Neural cell (in vitro differentiated cells): ENCODE data around the gene FAM32A. TPM values are rescaled to one million over a fixed set of nuclear protein-coding genes. Genes with fewer than 3 reads are reported as not detected.

ENCODE experiments used
- H2AFZ ChIP-seq: fragments of 200-600, 300-800 bp; sonication (generic), shearing (Covaris generic); 2 replicates; pipeline ENCODE4 v1.6.0; 2014; ENCODE audit warnings: low read depth, mild to moderate bottlenecking, antibody characterized with exemption, low read length, moderate library complexity
- H3F3A ChIP-seq: fragments of 200-600 bp; shearing (Covaris generic); 2 replicates; pipeline ENCODE4 v1.6.1; 2016; ENCODE audit warnings: mild to moderate bottlenecking, moderate library complexity, mixed read lengths, antibody characterized with exemption, low read length; ENCODE audit not compliant: insufficient read depth, poor library complexity, severe bottlenecking
- H3K27ac ChIP-seq: fragments of 200-600, 300-800 bp; sonication (generic), shearing (Covaris generic); 2 replicates; pipeline ENCODE4 v1.5.1; 2014; ENCODE audit warnings: mild to moderate bottlenecking, low read length, moderate library complexity
- H3K27me3 ChIP-seq: fragments of 300-800, 200-600 bp; sonication (generic), shearing (Covaris generic); 2 replicates; pipeline ENCODE4 v1.6.0; 2014; ENCODE audit warnings: mild to moderate bottlenecking, low read depth, low read length, moderate library complexity; ENCODE audit not compliant: insufficient read depth
- H3K36me3 ChIP-seq: fragments of 300-800, 200-600 bp; sonication (generic), shearing (Covaris generic); 2 replicates; pipeline ENCODE4 v1.5.1; 2014; ENCODE audit warnings: mild to moderate bottlenecking, antibody characterized with exemption, low read length, moderate library complexity; ENCODE audit not compliant: insufficient read depth
- H3K4me2 ChIP-seq: fragments of 300-800, 200-600 bp; sonication (generic), shearing (Covaris generic); 2 replicates; pipeline ENCODE4 v1.6.0; 2014; ENCODE audit warnings: mild to moderate bottlenecking, low read length
- H3K4me3 ChIP-seq: fragments of 300-800, 200-600 bp; sonication (generic), shearing (Covaris generic); 2 replicates; pipeline ENCODE4 v1.5.1; 2014; ENCODE audit warnings: mild to moderate bottlenecking, low read length, moderate library complexity
- H3K79me2 ChIP-seq: fragments of 200-600 bp; shearing (Covaris generic); replicated peaks from 2 replicates; pipeline ENCODE4 v1.6.0; 2014; ENCODE audit warnings: mild to moderate bottlenecking, low read length, moderate library complexity; ENCODE audit not compliant: insufficient read depth
- H3K9ac ChIP-seq: fragments of 300-800, 200-600 bp; sonication (generic), shearing (Covaris generic); 2 replicates; pipeline ENCODE4 v1.6.1; 2016; ENCODE audit warnings: mild to moderate bottlenecking, low read length, mixed read lengths
- H3K9me2 ChIP-seq: fragments of 200-600 bp; shearing (Covaris generic); 2 replicates; pipeline ENCODE4 v1.6.1; 2016; ENCODE audit warnings: mild to moderate bottlenecking, low read length, mixed read lengths; ENCODE audit not compliant: insufficient read depth
- H3K9me3 ChIP-seq: fragments of 200-600, 300-800 bp; sonication (generic), shearing (Covaris generic); 2 replicates; pipeline ENCODE4 v1.6.1; 2016; ENCODE audit warnings: mild to moderate bottlenecking, mixed run types, low read length, moderate library complexity, mixed read lengths
- H4K20me1 ChIP-seq: fragments of 200-600 bp; shearing (Covaris generic); 2 replicates; pipeline ENCODE4 v1.6.1; 2016; ENCODE audit warnings: mild to moderate bottlenecking, mixed run types; ENCODE audit not compliant: insufficient read depth
- EP300 ChIP-seq: fragments of 450-650 bp; conservative IDR thresholded peaks from 2 replicates; pipeline ENCODE4 v1.6.1; 2014; ENCODE audit warnings: antibody characterized with exemption, mild to moderate bottlenecking, moderate library complexity; ENCODE audit not compliant: poor library complexity, severe bottlenecking
- EZH2 ChIP-seq: fragments of 200-600, 300-800 bp; shearing (Covaris generic), sonication (generic); IDR thresholded peaks from 2 replicates; pipeline ENCODE4 v1.6.1; 2014; ENCODE audit warnings: antibody characterized with exemption, low read length, borderline replicate concordance, mild to moderate bottlenecking; ENCODE audit not compliant: insufficient read depth, poor library complexity, severe bottlenecking
- MXI1 ChIP-seq: fragments of 450-650 bp; conservative IDR thresholded peaks from 2 replicates; pipeline ENCODE4 v1.6.1; 2014; ENCODE audit warnings: antibody characterized with exemption, mild to moderate bottlenecking; ENCODE audit not compliant: poor library complexity, severe bottlenecking
- POLR2AphosphoS5 ChIP-seq: IDR thresholded peaks from 2 replicates; pipeline ENCODE4 v1.6.1; 2012
- RAD21 ChIP-seq: fragments of 450-650 bp; conservative IDR thresholded peaks from 2 replicates; pipeline ENCODE4 v1.6.1; 2014; ENCODE audit warnings: antibody characterized with exemption, mild to moderate bottlenecking, moderate library complexity
- REST ChIP-seq: IDR thresholded peaks from 2 replicates; pipeline ENCODE4 v1.6.1; 2012; ENCODE audit warnings: borderline replicate concordance
- SMC3 ChIP-seq: fragments of 450-650 bp; conservative IDR thresholded peaks from 2 replicates; pipeline ENCODE4 v1.6.1; 2014; ENCODE audit warnings: antibody characterized with exemption, mild to moderate bottlenecking, moderate library complexity; ENCODE audit not compliant: poor library complexity
- TAF1 ChIP-seq: IDR thresholded peaks from 2 replicates; pipeline ENCODE4 v1.6.1; 2012; ENCODE audit warnings: low read depth
- polyA plus RNA-seq: library from polyadenylated mRNA; depleted of rRNA; stranded (reverse); fragments of >200 nt; gene quantifications from 2 replicates; pipeline ENCODE4 v1.2.3, GENCODE V29; 2014
- TF ChIP-seq, protein P1 (sequence below): fragments of 450-650 bp; IDR thresholded peaks from 2 replicates; pipeline ENCODE4 v1.5.1; 2014; ENCODE audit warnings: antibody characterized with exemption, mild to moderate bottlenecking, moderate library complexity; ENCODE audit not compliant: poor library complexity, severe bottlenecking

The FAM32A gene
- polyA plus RNA-seq, 1 donor from 2014 or later, result 545 TPM

DNA sequence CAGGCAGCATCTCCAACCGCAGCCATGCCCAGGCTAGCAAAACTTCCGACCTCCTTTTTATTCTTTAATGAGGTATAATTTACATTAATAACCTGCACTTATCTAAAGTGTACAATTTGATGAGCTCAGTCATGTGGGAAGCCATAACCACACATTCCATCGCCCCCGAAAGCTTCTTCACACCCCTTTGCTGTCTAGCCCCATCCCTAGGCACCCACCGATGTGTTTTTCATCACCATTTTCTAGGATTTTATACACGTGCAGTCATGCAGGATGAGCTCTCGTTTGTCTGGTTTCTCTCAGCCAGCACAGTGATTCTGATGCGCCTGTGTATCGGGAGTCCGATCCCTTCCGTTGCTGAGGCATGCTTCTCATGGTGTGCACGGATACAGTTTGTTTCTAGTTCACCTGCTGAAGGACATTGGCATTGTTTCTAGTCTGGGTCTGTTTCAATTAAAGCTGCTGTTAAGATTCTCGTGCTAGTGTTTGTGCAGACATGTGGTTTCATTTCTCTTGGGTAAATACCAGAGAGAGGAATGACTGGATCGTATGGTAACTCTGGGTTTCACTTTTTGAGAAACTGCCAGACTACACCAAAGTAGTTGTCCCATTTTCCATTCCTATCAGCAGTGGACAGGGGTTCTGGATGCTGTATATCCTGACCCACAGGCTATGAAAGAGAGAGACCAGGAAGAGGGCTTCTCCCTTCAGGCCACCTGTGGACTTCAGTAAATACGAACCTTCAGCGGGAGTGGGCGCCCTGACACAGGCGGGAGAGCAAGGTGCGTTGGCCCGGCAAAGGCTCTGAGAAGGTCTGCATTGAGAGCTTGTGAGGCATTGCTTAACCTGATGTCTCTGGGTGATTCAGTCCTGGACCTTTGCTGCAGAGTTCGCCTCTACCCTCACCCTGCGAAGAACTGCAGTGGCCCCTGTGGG is 17.4 kb downstream of the FAM32A start:
- H3K36me3 ChIP-seq, result no peaks in the 10 kb centered on the region
- H3K9me3 ChIP-seq, result no peaks in the 10 kb centered on the region
- no peak overlapping the region for H3K4me2 ChIP-seq
- H3K9ac ChIP-seq, result no peak overlapping the region
- H3K9me2 ChIP-seq, result no peaks in the 10 kb centered on the region
- H3K27me3 ChIP-seq, result no peaks in the 10 kb centered on the region
- no peak overlapping the region for H3K4me3 ChIP-seq
- TF ChIP-seq MXI1, result no peak
- no peak for TF ChIP-seq RAD21
- no peak overlapping the region for H2AFZ ChIP-seq
- no peaks in the 10 kb centered on the region for H3F3A ChIP-seq
- no peaks in the 10 kb centered on the region for H4K20me1 ChIP-seq
- peaks cover 25% of the 10 kb centered on the region for H3K79me2 ChIP-seq
- H3K27ac ChIP-seq, result no peak overlapping the region

- peaks cover 18% of the 10 kb centered on the region for H3K79me2 ChIP-seq
- no peak overlapping the region for H3K27ac ChIP-seq
- no peaks in the 10 kb centered on the region for H4K20me1 ChIP-seq
- H3K4me3 ChIP-seq, result no peak overlapping the region
- no peaks in the 10 kb centered on the region for H3K9me2 ChIP-seq
- no peaks in the 10 kb centered on the region for H3K27me3 ChIP-seq
- H3K9me3 ChIP-seq, result no peaks in the 10 kb centered on the region
- no peak overlapping the region for H2AFZ ChIP-seq
- no peaks in the 10 kb centered on the region for H3F3A ChIP-seq
- no peak overlapping the region for H3K4me2 ChIP-seq
- no peak overlapping the region for H3K9ac ChIP-seq
- TF ChIP-seq RAD21 (no peak), MXI1 (no peak), SMC3 (no peak)
- TF ChIP-seq, protein P1, sequence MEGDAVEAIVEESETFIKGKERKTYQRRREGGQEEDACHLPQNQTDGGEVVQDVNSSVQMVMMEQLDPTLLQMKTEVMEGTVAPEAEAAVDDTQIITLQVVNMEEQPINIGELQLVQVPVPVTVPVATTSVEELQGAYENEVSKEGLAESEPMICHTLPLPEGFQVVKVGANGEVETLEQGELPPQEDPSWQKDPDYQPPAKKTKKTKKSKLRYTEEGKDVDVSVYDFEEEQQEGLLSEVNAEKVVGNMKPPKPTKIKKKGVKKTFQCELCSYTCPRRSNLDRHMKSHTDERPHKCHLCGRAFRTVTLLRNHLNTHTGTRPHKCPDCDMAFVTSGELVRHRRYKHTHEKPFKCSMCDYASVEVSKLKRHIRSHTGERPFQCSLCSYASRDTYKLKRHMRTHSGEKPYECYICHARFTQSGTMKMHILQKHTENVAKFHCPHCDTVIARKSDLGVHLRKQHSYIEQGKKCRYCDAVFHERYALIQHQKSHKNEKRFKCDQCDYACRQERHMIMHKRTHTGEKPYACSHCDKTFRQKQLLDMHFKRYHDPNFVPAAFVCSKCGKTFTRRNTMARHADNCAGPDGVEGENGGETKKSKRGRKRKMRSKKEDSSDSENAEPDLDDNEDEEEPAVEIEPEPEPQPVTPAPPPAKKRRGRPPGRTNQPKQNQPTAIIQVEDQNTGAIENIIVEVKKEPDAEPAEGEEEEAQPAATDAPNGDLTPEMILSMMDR, result no peak
- H3K36me3 ChIP-seq, result no peaks in the 10 kb centered on the region
These were observed 18.2 kb downstream of the FAM32A start for GRCh38 chr19:16203256-16204004.

GRCh38 chr19:16204005-16204294 is 18.7 kb downstream of the FAM32A start:
- H3K9me3 ChIP-seq, result no peaks in the 10 kb centered on the region
- H4K20me1 ChIP-seq, result no peaks in the 10 kb centered on the region
- no peaks in the 10 kb centered on the region for H3K9me2 ChIP-seq
- H3K36me3 ChIP-seq, result no peaks in the 10 kb centered on the region
- H2AFZ ChIP-seq, result no peak overlapping the region
- no peaks in the 10 kb centered on the region for H3K27me3 ChIP-seq
- peaks cover 12% of the 10 kb centered on the region for H3K79me2 ChIP-seq
- H3K27ac ChIP-seq, result no peak overlapping the region
- TF ChIP-seq REST (no peak), TAF1 (no peak), SMC3 (no peak), EP300 (no peak), RAD21 (no peak), MXI1 (no peak), EZH2 (no peak), POLR2AphosphoS5 (no peak)
- TF ChIP-seq, protein P1, result no peak
- H3K9ac ChIP-seq, result no peak overlapping the region
- H3K4me3 ChIP-seq, result no peak overlapping the region
- no peak overlapping the region for H3K4me2 ChIP-seq
- H3F3A ChIP-seq, result no peaks in the 10 kb centered on the region
